ENCODE data around the gene MYDGF. TPM values are rescaled to one million over a fixed set of nuclear protein-coding genes. Genes with fewer than 3 reads are reported as not detected.

Gene MYDGF
- total RNA-seq (2022; extraction: Qiagen RNA extraction; ENCODE audit: low read depth): 114 to 140 TPM (median 131 TPM) in 5 replicates

GRCh38 chr19:4669723-4670480, at the start of gene MYDGF:
Gene MYDGF, minus strand, starts transcription at chr19:4670342. Its CDS starts 8 bp downstream, at chr19:4670334.

GRCh38 chr19:4638828-4639530, 31.2 kb downstream of the MYDGF start, which contains the start of gene TNFAIP8L1:
Gene TNFAIP8L1, plus strand, starts transcription at chr19:4639516. Its CDS starts 12,354 bp downstream, at chr19:4651870.

Other genes with a start within 250 kb of the MYDGF start
- 42.3 to 61.2 TPM (median 57.7 TPM) in 5 replicates for gene UBXN6, start 212.5 kb downstream of the MYDGF start, total RNA-seq (2022; extraction: Qiagen RNA extraction; ENCODE audit: low read depth)
- 20.0 to 32.7 TPM (median 27.2 TPM) in 5 replicates for gene HDGFL2, start 198.0 kb downstream of the MYDGF start, total RNA-seq (2022; extraction: Qiagen RNA extraction; ENCODE audit: low read depth)
- 0.21 to 0.30 TPM (median 0.24 TPM) in 5 replicates for gene PLIN4, start 151.9 kb downstream of the MYDGF start, total RNA-seq (2022; extraction: Qiagen RNA extraction; ENCODE audit: low read depth)
- 0.11 to 0.18 TPM (median 0.14 TPM) in 4 of 5 replicates, not detected in the other for gene PLIN5, start 135.1 kb downstream of the MYDGF start, total RNA-seq (2022; extraction: Qiagen RNA extraction; ENCODE audit: low read depth)
- gene LRG1, start 130.3 kb downstream of the MYDGF start, total RNA-seq (2022; extraction: Qiagen RNA extraction; ENCODE audit: low read depth): 0.06 to 0.34 TPM (median 0.09 TPM) in 5 replicates
- gene SEMA6B, start 110.7 kb downstream of the MYDGF start, total RNA-seq (2022; extraction: Qiagen RNA extraction; ENCODE audit: low read depth): 5.9 to 7.7 TPM (median 6.8 TPM) in 5 replicates
- 3.4 to 5.2 TPM (median 4.6 TPM) in 5 replicates for gene TNFAIP8L1, start 30.8 kb downstream of the MYDGF start, total RNA-seq (2022; extraction: Qiagen RNA extraction; ENCODE audit: low read depth)
- gene DPP9, start 53.5 kb upstream of the MYDGF start, total RNA-seq (2022; extraction: Qiagen RNA extraction; ENCODE audit: low read depth): 59.3 to 76.1 TPM (median 69.8 TPM) in 5 replicates
- 5.7 to 6.3 TPM (median 6.3 TPM) in 5 replicates for gene FEM1A, start 121.4 kb upstream of the MYDGF start, total RNA-seq (2022; extraction: Qiagen RNA extraction; ENCODE audit: low read depth)
- gene TICAM1, start 161.4 kb upstream of the MYDGF start, total RNA-seq (2022; extraction: Qiagen RNA extraction; ENCODE audit: low read depth): 7.8 to 9.1 TPM (median 8.0 TPM) in 5 replicates
- 112 to 126 TPM (median 116 TPM) in 5 replicates for gene PLIN3, start 197.3 kb upstream of the MYDGF start, total RNA-seq (2022; extraction: Qiagen RNA extraction; ENCODE audit: low read depth)
- not detected in 5 replicates for gene ARRDC5, start 232.6 kb upstream of the MYDGF start, total RNA-seq (2022; extraction: Qiagen RNA extraction; ENCODE audit: low read depth)
- 47.9 to 61.6 TPM (median 51.6 TPM) in 5 replicates for gene UHRF1, start 239.2 kb upstream of the MYDGF start, total RNA-seq (2022; extraction: Qiagen RNA extraction; ENCODE audit: low read depth)

All from A549 treated with DMSO at 1 μM for 4 hours (cell line).